HG02678 (cell line): ENCODE data around the gene PXDN.
"Not testable (repeated sequence)": the region's sequence is repeated elsewhere in the genome, so short reads cannot be mapped to it uniquely, and the experiment has no call there.

Experiments
- ATAC-seq: cut with Tn5 transposase; IDR thresholded peaks from one replicate; pipeline ENCODE4 v1.9.1; 2021; ENCODE audit warnings: mild to moderate bottlenecking, moderate library complexity; ENCODE audit not compliant: unreplicated experiment

PXDN gene

GRCh38 chr2:1777781-1778180, 33.5 kb upstream of the PXDN start:
- ATAC-seq = no peak

GRCh38 chr2:1777156-1777555, 32.8 kb upstream of the PXDN start:
- ATAC-seq = no peak

- ATAC-seq = no peak
Measured at GRCh38 chr2:1775511-1776035, 31.3 kb upstream of the PXDN start.

GRCh38 chr2:1774929-1775328, 30.6 kb upstream of the PXDN start:
- no peak for ATAC-seq

GRCh38 chr2:1773883-1774282, 29.6 kb upstream of the PXDN start:
- ATAC-seq = no peak

GRCh38 chr2:1772471-1773267, 28.4 kb upstream of the PXDN start:
- no peak for ATAC-seq

- no peak for ATAC-seq
Measured at GRCh38 chr2:1771626-1772280, 27.4 kb upstream of the PXDN start.

- no peak for ATAC-seq
Measured at GRCh38 chr2:1770566-1771380, 26.5 kb upstream of the PXDN start.

- ATAC-seq = peak; percentile 68
Measured at GRCh38 chr2:1769703-1770422, 25.5 kb upstream of the PXDN start.

- no peak for ATAC-seq
Measured at GRCh38 chr2:1767939-1768691, 23.8 kb upstream of the PXDN start.

GRCh38 chr2:1766851-1767811, 22.8 kb upstream of the PXDN start:
- ATAC-seq = no peak

- ATAC-seq = no peak
Measured at GRCh38 chr2:1766425-1766824, 22.1 kb upstream of the PXDN start.

GRCh38 chr2:1765201-1765600, 20.9 kb upstream of the PXDN start:
- ATAC-seq = not testable (repeated sequence)

- ATAC-seq = no peak
Measured at GRCh38 chr2:1759611-1759930, 15.3 kb upstream of the PXDN start.

GRCh38 chr2:1758774-1759610, 14.7 kb upstream of the PXDN start:
- ATAC-seq = no peak

- ATAC-seq = no peak
Measured at GRCh38 chr2:1758171-1758570, 13.9 kb upstream of the PXDN start.

GRCh38 chr2:1757567-1757966, 13.3 kb upstream of the PXDN start:
- ATAC-seq = no peak

- ATAC-seq = not testable (repeated sequence)
Measured at GRCh38 chr2:1757146-1757545, 12.8 kb upstream of the PXDN start.
